CD4-positive, CD25-positive, alpha-beta regulatory T cell (primary cell): ENCODE data around the gene MEGF6. TPM values are rescaled to one million over a fixed set of nuclear protein-coding genes. Genes with fewer than 3 reads are reported as not detected.

Experiments used
- ATAC-seq, 2 donors: fragments of 150-1000 bp; cut with Tn5 transposase; one replicate each; pipeline ENCODE4 v1.10.0; 2021; ENCODE audit warnings: low read depth in 2 of 2, moderate number of reproducible peaks in 2 of 2, moderate library complexity in 1 of 2
- DNase-seq, 3 donors: peaks; one replicate each; pipeline versions ENCODE4 v3.0.0 to v3.0.0-alpha.2; 2012 to 2022; ENCODE audit warnings: mixed read lengths in 1 of 3
- H3K27ac ChIP-seq: one replicate; pipeline ENCODE4 v1.7.0; 2013; ENCODE audit warnings: mild to moderate bottlenecking, low read length; ENCODE audit not compliant: insufficient read depth, poor library complexity, severe bottlenecking
- H3K27me3 ChIP-seq: one replicate; pipeline ENCODE4 v1.7.0; 2013; ENCODE audit warnings: low read length; ENCODE audit not compliant: control insufficient read depth, insufficient read depth
- H3K36me3 ChIP-seq: one replicate; pipeline ENCODE4 v1.7.0; 2013; ENCODE audit warnings: mild to moderate bottlenecking, low read length, moderate library complexity; ENCODE audit not compliant: control insufficient read depth, insufficient read depth
- H3K4me1 ChIP-seq: 2 replicates; pipeline ENCODE4 v1.7.0; 2013; ENCODE audit warnings: mild to moderate bottlenecking, low read length; ENCODE audit not compliant: insufficient read depth, control insufficient read depth, poor library complexity, severe bottlenecking
- H3K4me3 ChIP-seq: one replicate; pipeline ENCODE4 v1.7.0; 2013; ENCODE audit warnings: low read depth, mild to moderate bottlenecking, low read length, moderate library complexity
- H3K9me3 ChIP-seq, 2 experiments: 1 replicate in 1 of 2; 2 replicates in 1 of 2; pipeline ENCODE4 v1.7.0; 2013; ENCODE audit warnings: low read length in 2 of 2, mild to moderate bottlenecking in 1 of 2, moderate library complexity in 1 of 2; ENCODE audit not compliant: control insufficient read depth in 2 of 2
- H3K27ac Mint-ChIP-seq, 3 donors: one replicate each; pipeline ENCODE4 v1.8.0; 2020 to 2022; ENCODE audit warnings: mild to moderate bottlenecking in 3 of 3, mixed read lengths in 3 of 3, moderate library complexity in 2 of 3
- H3K27me3 Mint-ChIP-seq: one replicate; pipeline ENCODE4 v1.8.0; 2022; ENCODE audit warnings: mild to moderate bottlenecking, mixed read lengths
- H3K36me3 Mint-ChIP-seq: one replicate; pipeline ENCODE4 v1.8.0; 2020; ENCODE audit warnings: mixed read lengths
- H3K4me1 Mint-ChIP-seq, 4 donors: one replicate each; pipeline ENCODE4 v1.8.0; 2020 to 2022; ENCODE audit warnings: mixed read lengths in 4 of 4, mild to moderate bottlenecking in 1 of 4
- H3K4me3 Mint-ChIP-seq, 4 donors: one replicate each; pipeline ENCODE4 v1.8.0; 2020 to 2022; ENCODE audit warnings: mild to moderate bottlenecking in 4 of 4, mixed read lengths in 4 of 4, moderate library complexity in 3 of 4
- H3K9me3 Mint-ChIP-seq, 7 donors: one replicate each; pipeline ENCODE4 v1.8.0; 2020 to 2022; ENCODE audit warnings: mixed read lengths in 7 of 7, mild to moderate bottlenecking in 3 of 7, moderate library complexity in 2 of 7
- polyA plus RNA-seq, 4 donors: library from polyadenylated mRNA; unstranded; fragments of 300-500 nt; fragmentation: Illumina TruSeq; gene quantifications; one replicate each; pipeline ENCODE4 v1.2.3, GENCODE V29; 2021
- total RNA-seq: library from RNA; stranded (reverse); gene quantifications from one replicate; pipeline ENCODE4 v1.2.3, GENCODE V29; 2022

MEGF6 gene
- total and polyA plus RNA-seq, 5 donors from 2014 or later = 4.7 to 123 (median 6.8) TPM

DNA sequence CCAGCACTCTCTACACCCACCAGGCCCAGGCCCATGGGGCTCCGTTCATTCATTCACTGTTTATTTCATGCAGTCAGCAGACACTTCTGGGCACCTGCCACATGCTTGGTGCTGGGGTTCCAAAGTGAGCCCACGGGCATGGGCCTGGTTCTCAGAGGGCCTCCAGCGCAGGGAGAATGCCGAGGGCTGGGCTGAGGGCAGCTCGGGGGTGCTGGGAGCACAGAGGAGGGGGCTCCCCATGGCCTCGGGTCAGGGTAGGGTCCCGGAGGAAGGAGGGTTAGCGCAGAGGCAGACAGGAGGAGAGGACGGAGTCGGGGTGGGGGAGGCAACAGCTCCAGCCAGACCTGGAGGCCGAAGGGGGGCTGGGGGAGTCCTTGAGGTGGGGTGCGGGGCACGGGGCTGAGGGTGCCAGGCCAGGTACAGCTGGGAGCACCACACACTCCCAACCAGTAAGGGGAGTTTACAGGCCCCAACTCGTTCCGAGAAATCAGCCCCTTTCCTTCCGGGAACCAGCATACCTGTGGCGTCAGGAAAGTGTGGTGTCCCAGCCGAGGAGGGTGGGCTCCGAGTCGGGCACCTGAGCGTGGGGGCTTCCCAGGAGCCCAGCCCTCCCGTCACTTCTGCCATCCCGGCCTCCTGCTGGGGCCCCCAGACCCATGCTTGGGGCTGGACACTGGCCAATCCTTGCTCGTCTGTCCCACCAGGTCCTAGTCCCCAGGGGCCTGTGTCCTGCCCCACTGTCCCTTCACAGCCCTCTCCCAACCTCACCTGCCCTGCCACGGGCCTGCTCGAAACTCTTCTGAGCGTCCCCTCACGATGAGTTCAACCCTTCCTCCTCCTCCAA, 146.0 kb downstream of the MEGF6 start:
- Histone ChIP-seq H3K27ac (no peak overlapping the region), H3K9me3 (no peaks in the 10 kb centered on the region), H3K4me1 (no peaks in the 10 kb centered on the region), H3K27me3 (no peaks in the 10 kb centered on the region), H3K36me3 (no peaks in the 10 kb centered on the region), H3K4me3 (no peak overlapping the region)
- no peak for ATAC-seq
- Mint-ChIP-seq H3K36me3 (no peaks in the 10 kb centered on the region), H3K4me3 (no peak overlapping the region), H3K27me3 (peaks cover 5% of the 10 kb centered on the region), H3K9me3 (no peaks in the 10 kb centered on the region), H3K4me1 (no peaks in the 10 kb centered on the region), H3K27ac (no peak overlapping the region)
- DNase-seq = no peak

DNA sequence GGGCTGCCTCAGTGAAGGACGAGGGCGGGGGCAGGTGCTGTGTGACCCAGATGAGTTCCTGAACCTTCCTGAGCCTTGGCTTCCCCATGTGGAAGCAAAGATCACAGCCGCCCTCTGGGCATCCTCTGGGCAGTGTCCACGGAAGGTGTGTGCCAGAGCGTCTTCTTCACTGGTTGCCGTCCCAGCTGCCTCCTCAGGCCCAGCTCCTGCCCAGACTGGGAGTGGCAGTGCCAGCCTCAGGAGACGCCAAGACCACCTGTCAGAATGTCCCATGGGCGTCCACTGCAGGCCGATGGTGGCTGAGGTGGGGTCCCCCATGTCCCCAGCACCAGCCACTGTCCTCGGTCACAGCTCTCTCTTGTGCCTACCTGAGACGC, 146.7 kb downstream of the MEGF6 start:
- no peaks in the 10 kb centered on the region for H3K9me3 ChIP-seq
- no peaks in the 10 kb centered on the region for H3K27me3 ChIP-seq
- no peak for DNase-seq
- no peak overlapping the region for H3K27ac ChIP-seq
- no peak for ATAC-seq
- H3K4me3 Mint-ChIP-seq = no peak overlapping the region
- no peaks in the 10 kb centered on the region for H3K36me3 Mint-ChIP-seq
- no peaks in the 10 kb centered on the region for H3K4me1 Mint-ChIP-seq
- no peaks in the 10 kb centered on the region for H3K9me3 Mint-ChIP-seq
- no peaks in the 10 kb centered on the region for H3K36me3 ChIP-seq
- H3K4me1 ChIP-seq = no peaks in the 10 kb centered on the region
- H3K4me3 ChIP-seq = no peak overlapping the region
- H3K27ac Mint-ChIP-seq = no peak overlapping the region
- H3K27me3 Mint-ChIP-seq = peaks cover 5% of the 10 kb centered on the region

DNA sequence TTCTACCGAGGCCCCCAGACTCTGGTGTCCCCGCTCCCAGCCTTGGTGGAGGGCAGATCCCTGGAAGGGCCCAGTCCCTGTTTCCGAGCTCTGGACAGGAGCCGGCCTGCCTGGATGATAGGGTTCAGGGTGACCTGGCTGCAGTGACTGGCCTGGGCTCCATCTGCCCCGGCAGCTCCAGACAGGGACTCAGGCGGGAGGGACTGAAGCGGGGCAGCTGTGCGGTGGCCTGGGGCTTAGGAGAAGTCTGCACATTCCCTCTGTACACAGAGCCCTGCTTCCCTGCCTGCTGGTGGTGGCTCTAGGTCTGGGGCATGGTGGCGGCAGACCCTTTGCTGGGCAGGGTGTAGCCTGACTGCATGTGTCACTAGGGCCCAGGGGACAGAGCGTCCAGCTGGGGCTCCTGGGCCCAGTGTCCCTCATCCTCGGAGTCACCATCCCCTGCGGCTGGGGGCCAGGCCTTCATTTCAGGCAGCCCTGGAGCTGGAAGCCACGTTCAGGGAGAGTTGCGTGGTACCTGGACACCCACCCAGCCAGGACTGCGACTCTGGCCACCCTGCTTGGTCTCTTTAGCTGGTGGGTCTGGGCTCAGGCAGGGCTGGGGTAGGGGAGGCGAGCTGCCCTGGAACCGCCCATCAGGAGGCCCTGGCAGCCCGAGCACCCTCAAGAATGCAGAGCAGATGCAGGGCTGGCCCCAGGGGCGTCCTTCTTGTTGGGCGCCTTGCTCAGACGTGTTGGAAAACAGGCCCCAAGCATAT, 147.2 kb downstream of the MEGF6 start:
- Histone ChIP-seq H3K9me3 (no peaks in the 10 kb centered on the region), H3K4me3 (no peak overlapping the region), H3K27me3 (no peaks in the 10 kb centered on the region), H3K4me1 (no peaks in the 10 kb centered on the region), H3K27ac (no peak overlapping the region), H3K36me3 (no peaks in the 10 kb centered on the region)
- Mint-ChIP-seq H3K27ac (no peak overlapping the region), H3K4me3 (no peak overlapping the region), H3K27me3 (peaks cover 5% of the 10 kb centered on the region), H3K36me3 (no peaks in the 10 kb centered on the region), H3K4me1 (no peaks in the 10 kb centered on the region), H3K9me3 (no peaks in the 10 kb centered on the region)
- ATAC-seq = no peak
- DNase-seq = no peak

DNA sequence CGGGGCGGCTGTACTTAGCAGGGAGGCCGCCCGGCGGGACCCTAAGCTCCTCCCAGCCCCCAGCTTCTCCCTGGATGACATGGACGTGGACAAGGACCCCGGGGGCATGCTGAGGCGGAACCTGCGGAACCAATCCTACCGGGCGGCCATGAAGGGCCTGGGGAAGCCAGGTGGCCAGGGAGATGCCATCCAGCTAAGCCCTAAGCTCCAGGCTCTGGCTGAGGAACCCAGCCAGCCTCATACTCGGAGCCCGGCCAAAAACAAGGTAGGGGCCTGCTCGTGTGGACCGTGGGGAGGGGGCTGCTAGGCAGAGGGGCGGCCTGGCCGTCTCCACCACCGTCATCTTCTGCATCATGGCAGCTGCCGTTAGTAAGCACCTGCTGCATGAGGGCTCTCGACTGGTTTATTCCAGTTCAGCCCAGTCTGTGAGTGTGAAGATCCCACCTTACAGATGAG, 147.9 kb downstream of the MEGF6 start:
- no peaks in the 10 kb centered on the region for H3K9me3 ChIP-seq
- no peaks in the 10 kb centered on the region for H3K4me1 Mint-ChIP-seq
- no peaks in the 10 kb centered on the region for H3K27me3 ChIP-seq
- H3K4me1 ChIP-seq = no peaks in the 10 kb centered on the region
- ATAC-seq (no peak), DNase-seq (no peak)
- no peak overlapping the region for H3K27ac Mint-ChIP-seq
- peaks cover 5% of the 10 kb centered on the region for H3K27me3 Mint-ChIP-seq
- no peaks in the 10 kb centered on the region for H3K36me3 ChIP-seq
- no peaks in the 10 kb centered on the region for H3K9me3 Mint-ChIP-seq
- no peak overlapping the region for H3K4me3 Mint-ChIP-seq
- H3K4me3 ChIP-seq = no peak overlapping the region
- no peak overlapping the region for H3K27ac ChIP-seq
- H3K36me3 Mint-ChIP-seq = no peaks in the 10 kb centered on the region

DNA sequence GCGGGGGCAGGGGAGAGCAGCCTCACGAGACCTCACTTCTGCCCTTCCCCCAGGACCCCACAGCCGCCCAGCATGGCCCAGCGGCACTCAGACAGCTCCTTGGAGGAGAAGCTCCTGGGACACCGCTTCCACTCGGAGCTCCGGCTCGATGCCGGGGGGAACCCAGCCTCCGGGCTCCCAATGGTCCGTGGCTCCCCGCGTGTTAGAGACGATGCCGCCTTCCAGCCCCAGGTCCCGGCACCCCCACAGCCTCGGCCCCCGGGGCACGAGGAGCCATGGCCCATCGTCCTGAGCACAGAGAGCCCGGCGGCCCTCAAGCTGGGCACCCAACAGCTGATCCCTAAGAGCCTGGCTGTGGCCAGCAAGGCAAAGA, 148.3 kb downstream of the MEGF6 start:
- Mint-ChIP-seq H3K27ac (no peak overlapping the region), H3K4me3 (no peak overlapping the region), H3K36me3 (no peaks in the 10 kb centered on the region), H3K4me1 (no peaks in the 10 kb centered on the region), H3K9me3 (no peaks in the 10 kb centered on the region), H3K27me3 (peaks cover 5% of the 10 kb centered on the region)
- DNase-seq (no peak), ATAC-seq (no peak)
- Histone ChIP-seq H3K9me3 (no peaks in the 10 kb centered on the region), H3K27me3 (no peaks in the 10 kb centered on the region), H3K4me3 (no peak overlapping the region), H3K36me3 (no peaks in the 10 kb centered on the region), H3K27ac (no peak overlapping the region), H3K4me1 (no peaks in the 10 kb centered on the region)

DNA sequence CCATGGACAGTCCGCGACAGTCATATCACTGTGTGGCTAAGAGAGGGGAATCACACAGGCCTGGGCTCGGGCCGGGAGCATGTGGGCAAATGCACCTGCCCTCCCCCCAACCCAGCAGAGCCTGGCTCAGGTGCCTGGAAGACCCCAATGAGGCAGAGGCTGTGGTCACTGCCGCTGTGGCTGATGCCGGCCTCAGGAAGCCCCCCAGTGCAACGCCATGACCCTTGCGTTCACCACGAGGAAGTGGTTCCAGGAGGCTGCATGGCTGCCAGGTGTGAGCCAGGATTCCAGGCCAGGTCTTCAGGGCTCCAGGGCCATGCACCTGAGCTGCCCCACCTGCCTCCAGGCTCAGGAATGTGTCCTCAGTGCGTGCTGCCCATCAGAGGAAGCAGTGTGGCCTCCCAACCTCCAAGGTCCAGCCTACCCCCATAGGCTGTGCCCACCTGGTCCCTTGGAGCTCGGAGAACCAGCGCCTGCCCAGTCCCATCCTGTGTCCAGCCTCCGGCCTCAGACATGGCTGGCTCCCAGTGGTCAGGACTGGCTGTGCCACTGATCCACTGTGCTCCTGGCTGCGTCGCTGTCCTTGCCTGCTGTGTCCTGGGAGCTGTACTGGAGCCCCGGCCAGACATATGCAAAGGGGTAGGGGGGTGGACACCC, 148.8 kb downstream of the MEGF6 start:
- Histone ChIP-seq H3K4me3 (no peak overlapping the region), H3K9me3 (no peaks in the 10 kb centered on the region), H3K27me3 (no peaks in the 10 kb centered on the region), H3K27ac (no peak overlapping the region), H3K4me1 (no peaks in the 10 kb centered on the region), H3K36me3 (no peaks in the 10 kb centered on the region)
- Mint-ChIP-seq H3K27ac (no peak overlapping the region), H3K36me3 (no peaks in the 10 kb centered on the region), H3K27me3 (peaks cover 5% of the 10 kb centered on the region), H3K9me3 (no peaks in the 10 kb centered on the region), H3K4me1 (no peaks in the 10 kb centered on the region), H3K4me3 (no peak overlapping the region)
- DNase-seq (no peak), ATAC-seq (no peak)

DNA sequence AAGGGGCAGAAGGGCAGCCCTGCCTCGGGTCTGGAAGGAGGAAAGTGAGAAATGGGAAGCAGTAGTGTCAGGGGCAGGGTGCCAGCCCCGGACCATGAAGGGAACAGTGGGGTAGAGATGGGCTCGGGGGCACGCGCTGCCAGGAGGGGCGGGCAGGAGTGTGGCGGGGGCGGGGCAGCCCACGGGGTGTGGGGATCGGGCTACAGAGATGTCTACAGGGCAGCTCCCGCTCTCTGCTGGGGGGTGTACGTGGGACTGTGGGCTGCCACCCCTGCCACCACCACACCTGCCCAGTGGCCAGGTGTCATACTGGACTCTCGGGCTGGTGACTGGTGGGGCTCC, 149.4 kb downstream of the MEGF6 start:
- no peaks in the 10 kb centered on the region for H3K4me1 ChIP-seq
- no peak overlapping the region for H3K4me3 Mint-ChIP-seq
- H3K9me3 ChIP-seq = no peaks in the 10 kb centered on the region
- H3K9me3 Mint-ChIP-seq = no peaks in the 10 kb centered on the region
- peak overlapping the region in 1 of 3 donors; percentile 14 for H3K27ac Mint-ChIP-seq
- no peak overlapping the region for H3K27ac ChIP-seq
- no peaks in the 10 kb centered on the region for H3K27me3 ChIP-seq
- ATAC-seq (no peak), DNase-seq (no peak)
- H3K4me1 Mint-ChIP-seq = no peaks in the 10 kb centered on the region
- no peaks in the 10 kb centered on the region for H3K36me3 Mint-ChIP-seq
- no peak overlapping the region for H3K4me3 ChIP-seq
- peaks cover 5% of the 10 kb centered on the region for H3K27me3 Mint-ChIP-seq
- H3K36me3 ChIP-seq = no peaks in the 10 kb centered on the region
